Fibroblast of mammary gland (primary cell): ENCODE measurements around the gene RTBDN.

ENCODE experiments used
- DNase-seq: peaks from one replicate; pipeline ENCODE4 v3.0.0-alpha.2; 2010; ENCODE audit warnings: low read depth
- H3K4me3 ChIP-seq: 2 replicates; pipeline ENCODE4 v1.5.1; 2011; ENCODE audit warnings: low read depth, mild to moderate bottlenecking, low read length, moderate library complexity; ENCODE audit not compliant: control insufficient read depth
- TF ChIP-seq, protein P1 (sequence below): conservative IDR thresholded peaks from 2 replicates; pipeline ENCODE4 v1.5.1; 2011; ENCODE audit warnings: low read depth, low read length, inconsistent platforms; ENCODE audit not compliant: control insufficient read depth, insufficient read depth

The RTBDN gene

DNA sequence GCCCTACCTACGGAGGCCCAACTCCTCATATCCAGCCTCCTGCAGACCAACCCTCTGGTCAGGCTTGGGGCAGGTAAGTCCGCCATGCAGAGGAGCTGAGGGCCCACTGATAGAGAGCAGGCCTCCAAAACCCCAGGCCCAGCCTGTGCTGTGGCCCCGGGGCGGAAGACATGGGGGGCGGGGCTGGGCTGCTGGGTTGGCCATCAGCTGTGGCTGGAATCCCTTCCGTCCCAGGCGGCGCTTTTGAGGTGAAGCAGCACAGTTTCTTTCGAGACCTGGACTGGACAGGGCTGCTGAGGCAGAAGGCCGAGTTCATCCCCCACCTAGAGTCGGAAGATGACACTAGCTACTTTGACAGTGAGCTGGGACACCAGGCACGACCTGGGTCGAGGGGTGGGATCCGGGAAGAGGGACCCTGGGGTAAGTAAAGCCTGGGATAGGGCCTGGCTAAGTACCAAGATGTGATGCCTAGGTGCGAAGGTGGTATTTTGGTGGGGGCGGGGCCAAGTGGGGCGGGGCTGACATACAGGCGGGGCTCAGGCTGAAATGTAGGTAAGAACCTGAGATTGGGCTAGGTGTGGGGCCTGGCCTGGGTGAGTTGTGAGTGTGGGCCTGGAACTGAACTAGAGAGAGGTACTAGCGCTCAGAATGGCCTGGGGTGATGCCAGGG lies 31.5 kb upstream of the RTBDN start:
- TF ChIP-seq, protein P1, sequence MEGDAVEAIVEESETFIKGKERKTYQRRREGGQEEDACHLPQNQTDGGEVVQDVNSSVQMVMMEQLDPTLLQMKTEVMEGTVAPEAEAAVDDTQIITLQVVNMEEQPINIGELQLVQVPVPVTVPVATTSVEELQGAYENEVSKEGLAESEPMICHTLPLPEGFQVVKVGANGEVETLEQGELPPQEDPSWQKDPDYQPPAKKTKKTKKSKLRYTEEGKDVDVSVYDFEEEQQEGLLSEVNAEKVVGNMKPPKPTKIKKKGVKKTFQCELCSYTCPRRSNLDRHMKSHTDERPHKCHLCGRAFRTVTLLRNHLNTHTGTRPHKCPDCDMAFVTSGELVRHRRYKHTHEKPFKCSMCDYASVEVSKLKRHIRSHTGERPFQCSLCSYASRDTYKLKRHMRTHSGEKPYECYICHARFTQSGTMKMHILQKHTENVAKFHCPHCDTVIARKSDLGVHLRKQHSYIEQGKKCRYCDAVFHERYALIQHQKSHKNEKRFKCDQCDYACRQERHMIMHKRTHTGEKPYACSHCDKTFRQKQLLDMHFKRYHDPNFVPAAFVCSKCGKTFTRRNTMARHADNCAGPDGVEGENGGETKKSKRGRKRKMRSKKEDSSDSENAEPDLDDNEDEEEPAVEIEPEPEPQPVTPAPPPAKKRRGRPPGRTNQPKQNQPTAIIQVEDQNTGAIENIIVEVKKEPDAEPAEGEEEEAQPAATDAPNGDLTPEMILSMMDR = no peak
- H3K4me3 ChIP-seq = no peak overlapping the region
- DNase-seq = no peak

DNA sequence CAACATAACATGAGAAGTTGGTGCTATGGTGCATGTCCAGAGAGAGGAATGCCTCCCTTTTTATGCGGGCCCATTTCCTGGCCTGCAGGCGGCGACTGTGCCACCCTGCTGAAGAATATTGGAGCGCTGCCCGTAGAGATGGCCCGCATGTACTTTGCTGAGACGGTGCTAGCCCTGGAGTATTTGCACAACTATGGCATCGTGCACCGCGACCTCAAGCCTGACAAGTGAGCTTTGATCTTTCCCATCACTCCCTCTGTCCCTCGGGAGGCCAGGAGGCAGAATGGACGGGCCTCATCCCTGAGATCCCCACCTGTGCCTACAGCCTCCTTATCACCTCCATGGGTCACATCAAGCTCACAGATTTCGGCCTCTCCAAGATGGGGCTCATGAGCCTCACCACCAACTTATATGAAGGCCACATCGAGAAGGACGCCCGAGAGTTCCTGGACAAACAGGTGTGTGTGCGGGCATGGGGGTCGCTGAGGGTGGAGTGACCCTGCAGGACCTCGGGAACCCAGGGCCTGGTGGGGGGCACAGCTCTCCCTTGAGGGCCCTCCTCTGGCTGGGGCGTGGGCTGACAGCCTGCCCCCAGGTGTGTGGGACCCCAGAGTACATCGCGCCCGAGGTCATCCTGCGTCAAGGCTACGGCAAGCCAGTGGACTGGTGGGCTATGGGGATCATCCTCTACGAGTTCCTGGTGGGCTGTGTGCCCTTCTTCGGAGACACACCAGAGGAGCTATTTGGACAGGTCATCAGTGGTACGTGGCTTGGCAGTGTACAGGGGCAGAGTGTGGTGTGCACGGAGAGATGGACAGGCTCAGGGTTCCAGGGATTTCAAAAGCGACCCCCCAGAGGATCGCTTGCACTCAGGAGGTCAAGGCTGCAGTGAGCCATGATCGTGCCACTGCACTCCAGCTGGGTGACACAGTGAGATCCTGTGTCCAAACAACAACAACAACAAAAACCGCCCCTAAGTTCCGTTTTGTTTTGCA lies 30.6 kb upstream of the RTBDN start:
- DNase-seq = no peak
- no peak overlapping the region for H3K4me3 ChIP-seq
- TF ChIP-seq, protein P1 = no peak

DNA sequence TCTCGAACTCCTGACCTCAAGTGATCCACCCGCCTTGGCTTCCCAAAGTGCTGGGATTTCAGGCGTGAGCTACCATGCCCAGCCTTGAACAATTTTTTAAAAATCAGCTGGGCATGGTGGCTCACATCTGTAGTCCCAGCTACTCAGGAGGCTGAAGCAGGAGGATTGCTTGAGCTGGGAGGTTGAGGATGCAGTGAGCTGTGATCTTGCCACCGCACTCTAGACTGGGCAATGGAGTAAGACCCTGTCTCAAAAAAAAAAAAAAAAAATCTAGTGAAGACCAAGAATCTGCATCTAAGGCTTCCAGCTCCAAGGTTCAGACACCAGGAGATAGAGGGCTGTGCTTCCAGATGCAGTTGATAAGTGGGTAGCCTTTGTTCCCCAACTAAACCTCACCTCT lies 29.8 kb upstream of the RTBDN start:
- no peak overlapping the region for H3K4me3 ChIP-seq
- no peak for DNase-seq
- TF ChIP-seq, protein P1 = no peak

DNA sequence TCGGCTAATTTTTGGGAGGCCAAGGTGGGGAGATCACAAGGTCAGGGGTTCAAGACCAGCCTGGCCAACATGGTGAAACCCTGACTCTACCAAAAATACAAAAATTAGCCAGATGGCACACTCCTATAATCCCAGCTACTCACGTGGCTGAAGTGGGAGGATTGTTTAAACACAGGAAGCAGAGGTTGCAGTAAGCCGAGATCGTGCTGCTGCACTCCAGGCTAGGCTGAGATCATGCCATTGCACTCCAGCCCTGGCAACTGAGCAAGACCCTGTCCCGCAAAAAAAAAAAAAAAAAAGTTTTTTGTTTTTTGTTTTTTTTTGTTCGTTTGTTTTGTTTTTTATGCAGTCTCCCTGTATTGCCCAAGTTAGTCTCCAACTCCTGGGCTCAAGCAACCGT lies 25.2 kb upstream of the RTBDN start:
- H3K4me3 ChIP-seq = no peak overlapping the region
- TF ChIP-seq, protein P1 = no peak
- no peak for DNase-seq

DNA sequence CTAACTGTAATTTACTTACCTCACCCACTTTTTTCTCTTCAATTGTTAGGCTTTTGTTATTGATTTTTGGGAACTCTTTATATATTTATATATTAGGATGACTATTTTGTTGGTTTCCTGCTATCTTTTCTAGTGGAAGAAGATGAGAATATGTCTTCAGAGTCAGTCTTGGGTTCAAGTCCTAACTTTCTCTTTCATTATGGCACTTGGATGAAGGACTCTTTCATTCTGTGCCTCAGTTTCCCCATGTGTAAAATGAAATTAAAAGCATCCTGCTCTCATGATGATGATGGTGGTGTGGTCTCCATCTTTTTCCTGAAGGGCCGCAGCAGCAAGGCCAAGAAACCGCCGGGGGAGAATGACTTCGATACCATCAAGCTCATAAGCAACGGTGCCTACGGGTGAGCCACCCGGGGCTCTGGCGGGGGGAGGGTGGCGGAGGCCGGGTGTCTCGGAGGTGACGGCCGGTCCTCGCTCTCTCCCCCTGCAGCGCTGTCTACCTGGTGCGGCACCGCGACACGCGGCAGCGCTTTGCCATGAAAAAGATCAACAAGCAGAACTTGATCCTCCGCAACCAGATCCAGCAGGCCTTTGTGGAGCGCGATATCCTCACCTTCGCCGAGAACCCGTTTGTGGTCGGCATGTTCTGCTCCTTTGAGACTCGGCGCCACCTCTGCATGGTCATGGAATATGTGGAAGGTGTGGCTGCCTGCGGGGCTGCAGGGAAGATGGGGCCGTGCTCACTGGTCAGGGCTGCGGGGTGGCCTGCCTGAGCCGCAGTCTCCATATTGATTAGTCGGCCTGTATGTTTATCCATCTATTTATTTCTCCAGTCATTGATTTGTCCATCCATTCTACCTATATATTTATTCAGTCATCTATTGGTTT lies 23.9 kb upstream of the RTBDN start:
- TF ChIP-seq, protein P1 = no peak
- H3K4me3 ChIP-seq = no peak overlapping the region
- DNase-seq = no peak

DNA sequence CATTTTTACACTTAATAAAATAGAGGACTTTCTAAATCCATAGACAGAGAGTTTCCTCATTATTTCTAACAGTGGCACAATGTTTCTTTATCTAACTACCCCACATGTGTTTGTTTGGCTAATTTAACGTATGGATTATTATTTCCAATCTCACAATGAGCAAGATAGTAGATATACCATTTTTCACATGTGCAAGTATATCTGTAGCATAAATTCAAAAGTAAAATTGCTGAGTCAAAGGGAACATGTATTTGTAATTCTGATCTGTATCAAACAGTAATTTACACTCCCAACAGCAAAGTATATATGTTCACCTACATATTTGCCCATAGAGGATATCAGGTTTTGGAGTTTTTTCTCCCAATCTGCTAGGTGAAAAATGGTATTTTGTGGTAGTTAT lies 22.3 kb upstream of the RTBDN start:
- no peak for DNase-seq

More for the DNA sequence above, 22.3 kb upstream of the RTBDN start:
- H3K4me3 ChIP-seq = no peak overlapping the region
- TF ChIP-seq, protein P1 = no peak
